Measurements from ENCODE around the gene PLA2G4E. TPM values are rescaled to one million over a fixed set of nuclear protein-coding genes. Genes with fewer than 3 reads are reported as not detected.

Gene PLA2G4E
- total RNA-seq, 2 donors from 2014 or later, result not detected

Other genes starting within 250 kb of the PLA2G4E start
- 10 to 100 TPM; 16.0 to 17.7 TPM for gene MAPKBP1, start 246.6 kb downstream of the PLA2G4E start, total RNA-seq
- gene JMJD7, start 192.9 kb downstream of the PLA2G4E start, total RNA-seq, result 10 to 100 TPM; 15.2 to 16.0 TPM
- gene PLA2G4B, start 182.2 kb downstream of the PLA2G4E start, total RNA-seq, result 1 to 10 TPM; 4.4 to 9.1 TPM
- gene SPTBN5, start 127.0 kb downstream of the PLA2G4E start, total RNA-seq, result 1 to 10 TPM in 1 of 2 donors, under 1 TPM in 1; 0.41 to 1.7 TPM
- gene EHD4, start 48.5 kb downstream of the PLA2G4E start, total RNA-seq, result 10 to 100 TPM; 22.6 to 32.7 TPM
- gene PLA2G4D, start 73.5 kb upstream of the PLA2G4E start, total RNA-seq, result not detected
- gene PLA2G4F, start 135.6 kb upstream of the PLA2G4E start, total RNA-seq, result under 1 TPM in 1 of 2 donors, not detected in 1; 0.07 TPM
- gene VPS39, start 187.3 kb upstream of the PLA2G4E start, total RNA-seq, result 10 to 100 TPM; 79.8 to 95.3 TPM

Data from activated T-cell treated with anti-CD3 and anti-CD28 coated beads, Interleukin-2, amount 50 U/mL, for 72 hours (primary cell).